ENCODE data around the gene ETV3. TPM values are rescaled to one million over a fixed set of nuclear protein-coding genes. Genes with fewer than 3 reads are reported as not detected.

Gene ETV3
- total RNA-seq, 1 experiment from 2014 or later, result 36.3 TPM

- no peaks in the 10 kb centered on the region for H3K9me3 Mint-ChIP-seq
- no peak overlapping the region for H4K5ac ChIP-seq (ENCODE audit: insufficient read length, low read depth, low read length)
- TF ChIP-seq CTCF (conservative IDR thresholded peaks at IDR 0.05), result no peak
- no peaks in the 10 kb centered on the region for H3K36me3 Mint-ChIP-seq (ENCODE audit: insufficient read depth in 1 of 3, low read depth in 3 of 3)
- peaks cover under 1% of the 10 kb centered on the region; the same call in 1 of the 2 replicates for H3K27me3 Mint-ChIP-seq (ENCODE audit: low read depth)
- H3K79me1 ChIP-seq (ENCODE audit: insufficient read depth, low read depth, low read length, poor library complexity, severe bottlenecking), result no peaks in the 10 kb centered on the region
- no peaks in the 10 kb centered on the region for H4K20me1 ChIP-seq (ENCODE audit: control insufficient read depth, insufficient read depth, insufficient read length)
- no peak overlapping the region for H3K56ac ChIP-seq (ENCODE audit: insufficient read length, low read depth, low read length)
- DNase-seq, result no peak
- no peak overlapping the region for H2BK20ac ChIP-seq (ENCODE audit: low read depth, low read length, poor library complexity, severe bottlenecking)
- H3K27ac ChIP-seq (ENCODE audit: insufficient read length, low read depth, low read length), result no peak overlapping the region
- no peak overlapping the region; a peak in 1 of 7 replicates for H3K27ac Mint-ChIP-seq
- no peak overlapping the region for H2BK5ac ChIP-seq (ENCODE audit: insufficient read length, low read length)
- whole genome bisulfite sequencing (ENCODE audit: extremely low coverage, insufficient read length, low lambda C conversion rate), result no CpG with 5 or more reads among the region's 3 CpGs
- no peaks in the 10 kb centered on the region for H3K9me3 ChIP-seq (ENCODE audit: control insufficient read depth, low read depth, low read length)
- H3K4me2 ChIP-seq (ENCODE audit: insufficient read depth, insufficient read length, low read length), result no peak overlapping the region
- H3K4me1 ChIP-seq (ENCODE audit: insufficient read depth, low read length), result no peaks in the 10 kb centered on the region
- no peak overlapping the region for H3K4ac ChIP-seq (ENCODE audit: low read depth, low read length)
- H3K79me2 ChIP-seq (ENCODE audit: insufficient read depth, low read length), result no peaks in the 10 kb centered on the region
- H2AFZ ChIP-seq (ENCODE audit: low read length), result no peak overlapping the region
- H3K23me2 ChIP-seq (ENCODE audit: insufficient read length, low read depth, low read length, poor library complexity, severe bottlenecking), result no peaks in the 10 kb centered on the region
- H3K14ac ChIP-seq (ENCODE audit: insufficient read depth, low read length), result no peak overlapping the region
- H2BK12ac ChIP-seq (ENCODE audit: insufficient read length, low read depth, low read length), result no peak overlapping the region
- H3K18ac ChIP-seq (ENCODE audit: insufficient read length, low read depth, low read length), result no peak overlapping the region
- no peak overlapping the region for H3T11ph ChIP-seq (ENCODE audit: low read length)
- no peak overlapping the region for H2BK120ac ChIP-seq (ENCODE audit: low read depth, low read length, poor library complexity, severe bottlenecking)
- no peak overlapping the region for H2AK5ac ChIP-seq (ENCODE audit: insufficient read length, low read length)
- no peak overlapping the region for H3K9ac ChIP-seq (ENCODE audit: extremely low read depth, insufficient read length, low read length)
- H4K8ac ChIP-seq (replicated peaks; ENCODE audit: insufficient read length, low read depth, low read length), result no peak overlapping the region
- no peaks in the 10 kb centered on the region for H3K27me3 ChIP-seq (ENCODE audit: insufficient read depth, low read length)
- H3K23ac ChIP-seq (ENCODE audit: insufficient read length, low read depth, low read length), result no peak overlapping the region
- H4K91ac ChIP-seq (ENCODE audit: insufficient read length, low read depth, low read length), result no peak overlapping the region
- H2BK15ac ChIP-seq (ENCODE audit: low read depth, low read length), result no peak overlapping the region
- no peak overlapping the region for H3K4me3 Mint-ChIP-seq
- H3K4me1 Mint-ChIP-seq, result peaks cover 23 to 27% of the 10 kb centered on the region in 2 experiments
Observed at GRCh38 chr1:157181790-157182189, 43.6 kb upstream of the ETV3 start.
